ENCODE data around the gene P2RY12. TPM values are rescaled to one million over a fixed set of nuclear protein-coding genes. Genes with fewer than 3 reads are reported as not detected.

P2RY12 gene
- 3.3 and 3.4 TPM in 2 replicates for total RNA-seq (2013; cell fraction: nucleolus; rRNA removed)
- total RNA-seq (2014; rRNA removed) (0.73 and 0.93 TPM in 2 replicates), total RNA-seq (2014; rRNA removed; fragmentation: Illumina TruSeq; extraction: Trizol) (0.85 and 0.92 TPM in 2 replicates), total RNA-seq (2021) (0.38 and 0.48 TPM in 2 replicates), polyA plus RNA-seq (2011; rRNA removed) (0.14 TPM in 1 of 2 replicates, not detected in the other), polyA plus RNA-seq (2014; fragmentation: Illumina TruSeq; extraction: Trizol) (0.81 and 1.0 TPM in 2 replicates), polyA plus RNA-seq (2014; fragmentation: Nextera tagmentation; extraction: Ambion mirVana) (under 1 TPM; 0.27 to 0.85 TPM), polyA plus RNA-seq (2014; rRNA removed) (0.34 and 0.59 TPM in 2 replicates), polyA plus RNA-seq (2016; fragmentation: Nextera tagmentation; extraction: Ambion mirVana) (under 1 TPM in 1 of 2 experiments, not detected in 1; 0.35 TPM), polyA minus RNA-seq (2011; rRNA and poly(A)+ RNA removed) (not detected in 2 replicates), Bru-seq, nascent RNA (percentile 39 among the genes with signal in this experiment), BruChase-seq, experiment 1, labeled RNA remaining after a 6-hour chase (percentile 20 among the genes with signal in this experiment), BruChase-seq, experiment 2, labeled RNA remaining after a 2-hour chase (percentile 24 among the genes with signal in this experiment)
- polyA plus RNA-seq (2011; ENCODE audit: low read depth): not detected
- polyA plus RNA-seq (2011; cell fraction: cytosol; rRNA removed): not detected in 2 replicates
- polyA plus RNA-seq (2011; cell fraction: nucleus; rRNA removed): not detected in 2 replicates
- polyA plus RNA-seq (2012): 0.08 and 0.14 TPM in 2 replicates
- not detected in 2 replicates for polyA minus RNA-seq (2011; cell fraction: cytosol; rRNA and poly(A)+ RNA removed)
- polyA minus RNA-seq (2011; cell fraction: nucleus; rRNA and poly(A)+ RNA removed): not detected in 2 replicates
- long read RNA-seq, experiment 1: 0 reads
- long read RNA-seq, experiment 2, partial matches to known transcripts: 0 of 1 reads
- long read RNA-seq, experiment 2, other reads (novel, unspliced or antisense): 1 of 1 reads

- ChIA-PET CTCF (interaction anchor here (1.0 to 1.5 kb wide), 6 partner anchors 10 to 42 kb away, joined by 3 to 6 read pairs (median 4); no protein-coding TSS in a partner anchor), RAD21 (ENCODE audit: unreplicated experiment) (interaction anchor here (1.0 to 1.8 kb wide), 7 partner anchors 8 to 787 kb away, joined by 3 to 5 read pairs (median 3); no protein-coding TSS in a partner anchor), POLR2A (interaction anchor here (0.6 to 1.2 kb wide), 2 partner anchors 14 to 114 kb away, joined by 3 read pairs; no protein-coding TSS in a partner anchor), SMC1A (ENCODE audit: uncharacterized antibody, unreplicated experiment) (interaction anchor here (0.8 to 4.3 kb wide), 11 partner anchors 10 to 92 kb away, joined by 3 to 39 read pairs (median 4); no protein-coding TSS in a partner anchor)
- Histone ChIP-seq H3K36me3 (ENCODE audit: control insufficient read depth in 2 of 2, insufficient read depth in 2 of 2, low read length in 1 of 2) (no peaks in the 10 kb centered on the region), H3K9ac (ENCODE audit: control insufficient read depth, insufficient read depth, low read length) (no peak within 1 kb of the TSS), H3K27ac (ENCODE audit: control insufficient read depth, insufficient read depth) (0 out of 2 replicates have a peak within 1 kb of the TSS, but pooled peaks have one; percentile 9), H2AFZ (ENCODE audit: control insufficient read depth, low read depth, low read length) (peak within 1 kb of the TSS; percentile 66), H3K4me1 (ENCODE audit: control insufficient read depth, insufficient read depth, low read length) (peaks cover 16% of the 10 kb centered on the region; the same call in 1 of the 2 replicates), H4K20me1 (ENCODE audit: control insufficient read depth, insufficient read depth) (no peaks in the 10 kb centered on the region), H3K79me2 (ENCODE audit: control insufficient read depth, insufficient read depth, low read length) (no peaks in the 10 kb centered on the region), H3K27me3 (replicated peaks in 1 of 2; ENCODE audit: control insufficient read depth in 2 of 2, insufficient read depth in 2 of 2, low read length in 1 of 2) (no peaks in the 10 kb centered on the region), H3K4me2 (ENCODE audit: control insufficient read depth, insufficient read depth) (peak within 1 kb of the TSS; percentile 67), H3K4me3 (peak within 1 kb of the TSS; percentile 55), H3K9me3 (replicated peaks; ENCODE audit: control insufficient read depth, insufficient read depth, low read length) (no peaks in the 10 kb centered on the region)
- ATAC-seq: peak; percentile 73
- WGBS (ENCODE audit: insufficient coverage, insufficient replicate concordance, low lambda C conversion rate, missing lambda C conversion rate): 1% methylated on average over 4 of the region's 4 CpGs
- DNase-seq (ENCODE audit: low read depth, low spot score): peak; percentile 36
- no peak for FAIRE-seq
- in situ Hi-C loops (cut with MboI) (no loop called here), intact Hi-C loops (cut with micrococcal nuclease; ENCODE audit: unreplicated experiment) (no loop called here)
- BruUV-seq (replicated peaks): no TSS peak
- peak; percentile 81; the same call in 1 of the 2 replicates for TF ChIP-seq ATF2 (IDR thresholded peaks at IDR 0.05; ENCODE audit: low read length)
- TF ChIP-seq HCFC1 (IDR thresholded peaks at IDR 0.05; ENCODE audit: low read length): no peak
- TF ChIP-seq RAD21 (IDR thresholded peaks at IDR 0.05; ENCODE audit: insufficient read depth, low read depth, low read length): no peak
- no peak for TF ChIP-seq ZNF384 (IDR thresholded peaks at IDR 0.05; ENCODE audit: borderline replicate concordance, low read depth, low read length)
- TF ChIP-seq ASH2L (IDR thresholded peaks at IDR 0.05; ENCODE audit: borderline replicate concordance, low read depth): no peak
- TF ChIP-seq MYC (IDR thresholded peaks at IDR 0.05; ENCODE audit: insufficient read depth, insufficient read length, insufficient replicate concordance, low read length, severe bottlenecking): no peak
- no peak for TF ChIP-seq NR2C1 (IDR thresholded peaks at IDR 0.05)
- 0 out of 2 replicates have a peak, but pooled peaks have one; percentile 26 for TF ChIP-seq DPF2 (IDR thresholded peaks at IDR 0.05)
- no peak for TF ChIP-seq SIX5 (IDR thresholded peaks at IDR 0.05; ENCODE audit: low read depth, low read length, severe bottlenecking)
- TF ChIP-seq SMC3 (IDR thresholded peaks at IDR 0.05; ENCODE audit: borderline replicate concordance, low read length): no peak
- no peak for TF ChIP-seq IKZF1 (conservative IDR thresholded peaks at IDR 0.05)
- TF ChIP-seq HDAC6 (IDR thresholded peaks at IDR 0.05; ENCODE audit: unreplicated experiment): no peak
- TF ChIP-seq STAT3 (IDR thresholded peaks at IDR 0.05; ENCODE audit: low read depth, low read length): no peak
- no peak for TF ChIP-seq PAX8 (IDR thresholded peaks at IDR 0.05)
- TF ChIP-seq NFIC (IDR thresholded peaks at IDR 0.05; ENCODE audit: low read depth, low read length): peak; percentile 93
- TF ChIP-seq, protein P1, sequence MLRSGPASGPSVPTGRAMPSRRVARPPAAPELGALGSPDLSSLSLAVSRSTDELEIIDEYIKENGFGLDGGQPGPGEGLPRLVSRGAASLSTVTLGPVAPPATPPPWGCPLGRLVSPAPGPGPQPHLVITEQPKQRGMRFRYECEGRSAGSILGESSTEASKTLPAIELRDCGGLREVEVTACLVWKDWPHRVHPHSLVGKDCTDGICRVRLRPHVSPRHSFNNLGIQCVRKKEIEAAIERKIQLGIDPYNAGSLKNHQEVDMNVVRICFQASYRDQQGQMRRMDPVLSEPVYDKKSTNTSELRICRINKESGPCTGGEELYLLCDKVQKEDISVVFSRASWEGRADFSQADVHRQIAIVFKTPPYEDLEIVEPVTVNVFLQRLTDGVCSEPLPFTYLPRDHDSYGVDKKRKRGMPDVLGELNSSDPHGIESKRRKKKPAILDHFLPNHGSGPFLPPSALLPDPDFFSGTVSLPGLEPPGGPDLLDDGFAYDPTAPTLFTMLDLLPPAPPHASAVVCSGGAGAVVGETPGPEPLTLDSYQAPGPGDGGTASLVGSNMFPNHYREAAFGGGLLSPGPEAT (IDR thresholded peaks at IDR 0.05; ENCODE audit: low read depth): peak; percentile 59; the same call in 1 of the 2 replicates
- no peak for TF ChIP-seq JUND (IDR thresholded peaks at IDR 0.05; ENCODE audit: low read depth, low read length)
- no peak for TF ChIP-seq TARDBP (IDR thresholded peaks at IDR 0.05; ENCODE audit: borderline replicate concordance)
Observed at GRCh38 chr3:151384741-151385174, at the start of gene P2RY12. TSS of gene P2RY12 (minus strand) at chr3:151384753. CDS start at chr3:151338845, 45,908 bp downstream.
